ENCODE data around the gene DLL4.

Gene DLL4

GRCh38 chr15:40906091-40906990, 22.8 kb upstream of the DLL4 start:
- peak; percentile 70 for DNase-seq (ENCODE audit: low read depth)

DNA sequence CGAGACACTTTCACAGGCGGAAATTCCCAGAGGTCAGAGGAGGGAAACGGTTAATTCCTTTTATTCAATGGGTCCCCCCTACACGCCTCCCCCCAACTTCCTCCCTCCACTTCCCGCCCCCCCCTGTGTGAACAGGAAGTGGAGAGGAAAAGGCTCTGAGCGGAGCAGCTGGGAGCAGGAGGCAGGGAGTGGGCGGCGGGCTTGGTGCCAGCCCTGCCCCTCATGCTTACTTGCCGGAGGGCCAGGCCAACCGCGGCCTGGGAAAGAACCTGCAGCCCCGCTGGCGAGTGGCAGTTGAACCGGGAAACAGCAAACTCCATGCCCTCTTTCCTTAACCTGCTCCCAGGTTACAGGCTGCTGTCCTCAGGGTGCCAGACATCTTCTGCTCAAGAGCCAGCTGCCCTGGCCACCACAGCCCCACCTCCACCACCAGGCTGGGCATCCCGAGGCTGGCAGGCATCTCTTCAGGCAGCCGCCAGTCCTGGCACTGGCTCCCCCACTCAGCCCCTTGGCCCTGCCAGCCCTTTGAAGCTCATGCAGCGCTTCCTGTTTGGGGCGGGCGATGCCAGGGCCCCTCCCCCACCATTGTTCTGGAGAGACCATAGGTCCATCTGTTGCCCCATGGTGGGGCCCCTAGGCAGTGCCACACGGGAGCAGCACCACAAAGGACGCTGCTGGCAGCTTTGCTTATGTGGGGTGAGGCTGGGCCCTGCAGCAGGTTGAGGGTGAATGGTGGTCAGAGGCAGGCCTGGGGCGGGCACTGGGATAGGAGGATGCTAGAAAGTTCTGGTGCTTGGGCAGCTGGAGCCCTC, 21.9 kb upstream of the DLL4 start:
- no peak for DNase-seq (ENCODE audit: low read depth)

DNA sequence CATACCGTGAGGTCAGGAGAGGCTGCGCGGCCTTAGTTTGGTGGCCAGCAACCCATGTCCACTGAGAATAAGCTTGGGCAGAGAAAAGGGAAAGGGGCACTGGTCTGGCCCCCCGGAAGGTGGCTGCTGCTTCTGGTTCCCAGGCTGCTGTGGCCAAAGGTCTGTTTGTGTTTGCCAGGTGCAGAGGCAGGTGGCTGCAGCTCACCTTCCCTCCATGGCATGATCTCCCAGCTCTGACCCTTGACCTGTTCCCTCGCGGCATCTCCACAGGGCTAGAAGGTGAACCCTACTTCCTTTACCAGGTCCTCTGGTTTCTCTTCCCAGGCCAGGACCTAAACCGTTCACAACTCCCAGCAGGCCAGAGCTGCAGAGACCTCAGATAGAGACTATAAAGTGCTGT, 21.0 kb upstream of the DLL4 start:
- DNase-seq (ENCODE audit: low read depth) = no peak

GRCh38 chr15:40909662-40910630, 19.2 kb upstream of the DLL4 start:
- no peak for DNase-seq (ENCODE audit: low read depth)

GRCh38 chr15:40911141-40911540, 18.0 kb upstream of the DLL4 start:
- DNase-seq (ENCODE audit: low read depth) = no peak

DNA sequence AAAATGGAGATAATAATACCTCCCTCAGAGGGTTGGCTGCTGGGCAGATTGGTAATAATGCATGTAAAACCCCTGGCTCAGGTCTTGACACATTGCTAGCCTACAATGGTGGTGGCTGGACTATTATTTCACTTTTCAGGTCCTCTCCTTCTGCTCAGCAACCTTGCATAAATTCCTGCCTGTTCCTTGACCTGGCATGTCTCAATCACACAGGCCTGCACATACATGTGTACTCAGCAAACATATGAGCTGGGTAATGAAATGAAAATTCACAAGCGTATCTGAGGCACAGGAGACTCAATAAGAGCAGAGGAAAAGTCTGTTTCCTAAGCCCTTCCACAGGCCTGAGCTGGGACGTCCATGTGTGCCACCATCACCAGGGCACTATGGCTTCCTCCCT, 17.4 kb upstream of the DLL4 start:
- DNase-seq (ENCODE audit: low read depth) = no peak

DNA sequence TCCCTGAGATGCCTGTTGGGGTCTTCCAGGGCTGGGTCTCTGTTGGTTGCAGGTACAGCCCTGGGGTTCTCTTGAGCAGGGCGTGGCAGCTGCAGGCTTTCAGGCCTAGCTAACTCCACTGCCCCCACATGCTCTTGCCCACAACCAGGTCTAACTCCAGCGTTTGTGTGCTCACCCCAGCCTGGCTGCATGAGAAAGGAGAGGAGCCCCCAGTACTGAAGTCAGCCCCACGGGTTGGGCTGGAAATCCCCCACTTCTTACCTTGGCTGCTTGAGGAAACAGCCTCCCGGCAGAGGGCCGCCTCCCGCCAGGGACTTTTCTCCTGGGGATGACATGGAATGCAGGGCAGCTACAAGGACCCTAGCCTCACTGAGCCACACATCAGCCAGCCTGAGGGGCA, 16.7 kb upstream of the DLL4 start:
- DNase-seq (ENCODE audit: low read depth) = no peak

GRCh38 chr15:40914013-40914412, 15.1 kb upstream of the DLL4 start:
- no peak for DNase-seq (ENCODE audit: low read depth)

- no peak for DNase-seq (ENCODE audit: low read depth)
Measured at GRCh38 chr15:40914486-40914885, 14.7 kb upstream of the DLL4 start.

DNA sequence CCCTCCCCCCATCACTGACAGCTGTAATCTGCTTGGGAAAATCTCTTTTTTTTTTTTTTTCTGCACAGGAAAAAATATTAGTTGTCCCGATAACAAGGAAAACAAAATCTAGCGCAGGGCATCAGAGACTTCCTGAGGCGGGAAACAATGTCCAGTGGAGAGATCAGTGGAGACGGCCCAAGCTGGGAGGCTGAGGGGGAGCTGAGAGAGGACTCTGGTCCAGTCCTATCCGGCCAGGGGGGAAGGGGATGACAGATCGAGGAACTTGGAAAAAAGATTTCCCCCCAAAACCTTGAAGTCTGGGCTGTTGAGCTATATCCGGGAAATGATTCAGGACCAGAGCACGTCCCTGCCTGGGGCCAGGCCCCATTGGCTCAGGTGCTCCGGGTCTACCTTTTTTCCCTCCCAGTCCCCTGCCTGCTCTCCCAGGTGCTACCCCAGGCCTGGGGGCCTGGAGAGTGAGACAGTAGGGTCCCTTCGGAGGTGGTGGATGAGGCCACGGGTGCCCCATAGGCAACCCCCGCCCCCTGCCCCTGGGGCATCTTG, 14.0 kb upstream of the DLL4 start:
- DNase-seq (ENCODE audit: low read depth) = no peak

- no peak for DNase-seq (ENCODE audit: low read depth)
Measured at GRCh38 chr15:40915679-40916078, 13.5 kb upstream of the DLL4 start.

- DNase-seq (ENCODE audit: low read depth) = no peak
Measured at GRCh38 chr15:40917585-40917984, 11.6 kb upstream of the DLL4 start.

DNA sequence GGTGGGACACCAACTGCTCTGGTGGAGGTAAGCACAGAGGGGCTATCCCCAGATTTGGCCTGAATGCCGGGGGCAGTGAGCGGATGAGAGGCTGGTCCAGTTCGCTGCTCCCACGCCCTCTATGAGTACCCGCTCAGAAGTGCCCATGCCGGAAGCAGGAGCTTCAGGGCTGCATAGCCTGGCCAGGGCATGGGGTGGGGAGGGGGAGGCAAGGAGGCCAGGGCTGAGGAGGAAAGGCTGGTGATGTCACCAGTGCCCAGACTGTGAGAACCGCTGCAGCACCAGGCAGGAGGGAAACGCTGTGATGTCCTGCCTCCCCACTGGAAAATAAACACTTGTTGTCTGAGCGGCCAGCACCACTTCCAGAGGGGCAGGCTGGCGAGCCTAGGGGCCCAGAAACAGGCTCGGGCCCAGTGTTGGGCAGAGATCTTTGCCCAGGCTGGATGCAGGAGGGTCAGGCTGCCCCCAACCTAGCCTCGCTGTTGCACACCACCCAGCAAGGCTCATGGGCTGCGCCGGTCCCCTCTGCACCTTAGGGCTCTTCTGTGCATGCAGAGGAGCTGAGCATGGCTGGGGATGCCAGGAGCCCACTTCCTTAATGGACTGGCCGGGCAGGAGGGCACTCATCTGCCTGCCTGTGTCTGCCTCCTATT, 10.9 kb upstream of the DLL4 start:
- DNase-seq (ENCODE audit: low read depth) = no peak

- DNase-seq (ENCODE audit: low read depth) = no peak
Measured at GRCh38 chr15:40918799-40919392, 10.2 kb upstream of the DLL4 start.

DNA sequence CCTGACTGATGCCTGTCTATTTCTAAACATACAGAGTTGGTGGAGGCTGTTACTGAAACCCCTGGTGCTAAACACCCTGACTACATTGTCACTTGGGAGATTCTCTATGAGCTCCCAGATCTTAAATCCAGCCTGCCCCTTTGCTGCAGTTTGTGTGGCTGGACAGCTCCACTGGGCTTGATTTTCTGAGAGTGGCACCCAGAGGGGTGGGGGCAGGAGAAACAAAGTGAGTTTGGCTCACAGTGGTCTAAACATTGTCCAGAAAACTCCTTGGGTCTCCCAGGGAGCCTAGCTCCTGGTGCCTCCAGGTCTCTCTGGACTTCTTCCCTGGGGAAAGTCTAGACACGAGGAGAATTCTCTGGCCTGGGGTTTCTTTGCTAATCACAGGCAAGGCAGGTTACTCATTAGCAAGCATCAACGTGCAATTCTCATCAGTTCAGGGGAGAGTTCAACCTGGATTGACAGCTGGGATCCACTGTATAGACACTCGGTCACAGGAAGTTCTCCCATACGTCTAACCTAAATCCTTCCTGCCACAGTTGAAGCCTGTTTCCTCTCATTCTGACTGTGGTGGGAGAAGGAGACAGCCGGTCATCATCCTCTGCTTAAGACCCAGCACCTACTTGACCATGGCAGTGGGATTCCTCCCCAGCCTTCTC, 7.1 kb upstream of the DLL4 start:
- DNase-seq (ENCODE audit: low read depth) = no peak

GRCh38 chr15:40922608-40923005, 6.5 kb upstream of the DLL4 start:
- DNase-seq (ENCODE audit: low read depth) = no peak

- no peak for DNase-seq (ENCODE audit: low read depth)
Measured at GRCh38 chr15:40923551-40923950, 5.6 kb upstream of the DLL4 start.

GRCh38 chr15:40925495-40925862, 3.7 kb upstream of the DLL4 start:
- DNase-seq (ENCODE audit: low read depth) = no peak

DNA sequence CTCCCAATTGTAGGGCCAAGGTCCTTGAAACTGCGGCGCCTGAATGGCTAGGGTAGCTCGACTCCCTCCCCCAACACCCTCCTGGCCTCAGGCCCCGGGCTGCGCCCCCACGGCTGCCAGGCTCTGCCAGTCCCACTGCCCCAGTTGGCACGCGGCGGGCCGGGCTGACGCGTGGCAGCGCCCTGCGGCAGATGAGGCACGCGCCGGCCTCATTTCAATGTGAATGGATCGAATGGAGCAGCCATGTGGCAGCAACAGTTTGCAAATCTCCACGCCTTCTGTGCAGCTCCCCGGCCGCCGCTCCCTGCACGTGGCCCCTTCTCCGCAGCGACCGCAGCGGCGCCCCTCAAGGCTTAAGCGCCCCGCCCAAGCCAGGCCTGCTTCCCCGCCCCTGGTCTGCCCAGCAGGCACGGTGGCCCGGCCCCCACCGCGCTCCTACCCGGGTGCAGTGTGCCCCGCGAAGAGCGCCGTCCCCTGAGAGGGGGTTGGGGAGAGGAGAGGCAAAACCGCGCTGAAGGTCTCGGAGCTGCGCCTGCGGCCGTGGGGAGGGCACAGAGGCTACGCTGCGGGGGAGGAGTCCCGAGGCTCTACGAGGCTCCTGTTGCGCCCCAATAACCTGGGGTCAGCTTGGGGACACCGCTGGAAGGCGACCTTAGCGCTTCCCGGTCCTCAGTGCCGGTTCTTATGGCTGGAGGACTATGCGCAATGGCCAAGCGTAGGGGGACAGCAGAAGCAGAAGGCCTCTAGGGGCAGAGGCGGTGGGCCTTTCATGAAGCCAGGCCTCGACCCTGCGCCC, 3.1 kb upstream of the DLL4 start:
- DNase-seq (ENCODE audit: low read depth) = no peak

Measured in activated T-helper 9 cell treated with anti-CD3 and anti-CD28 coated beads, Interleukin-2, amount 50 U/mL, for 16 hours (primary cell).